Measurements from ENCODE around the gene CNPPD1.

CNPPD1 gene

DNA sequence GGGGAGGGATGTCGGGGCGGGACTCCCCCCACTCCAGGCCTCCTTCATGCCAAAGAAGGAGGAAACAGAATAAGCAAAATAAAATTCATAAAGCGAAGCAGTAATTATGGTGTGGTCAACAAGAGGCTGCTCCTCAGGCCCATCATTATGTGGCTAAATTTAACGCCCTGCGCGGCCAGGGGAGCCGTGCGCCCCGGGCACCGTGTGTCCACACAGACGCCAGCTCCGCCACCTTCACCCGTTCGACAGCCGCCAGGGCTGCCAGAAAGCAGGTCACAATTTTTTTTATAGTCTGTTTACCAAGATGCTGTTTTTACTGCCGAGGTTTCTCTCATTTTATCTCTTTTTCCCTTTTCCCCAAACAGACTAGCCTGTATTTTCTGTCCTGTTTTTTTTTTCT, 47.1 kb downstream of the CNPPD1 start:
- DNase-seq (ENCODE audit: low read depth) = no peak
- H3K4me3 ChIP-seq (ENCODE audit: low read depth, low read length) = no peak overlapping the region
- TF ChIP-seq, protein P1, sequence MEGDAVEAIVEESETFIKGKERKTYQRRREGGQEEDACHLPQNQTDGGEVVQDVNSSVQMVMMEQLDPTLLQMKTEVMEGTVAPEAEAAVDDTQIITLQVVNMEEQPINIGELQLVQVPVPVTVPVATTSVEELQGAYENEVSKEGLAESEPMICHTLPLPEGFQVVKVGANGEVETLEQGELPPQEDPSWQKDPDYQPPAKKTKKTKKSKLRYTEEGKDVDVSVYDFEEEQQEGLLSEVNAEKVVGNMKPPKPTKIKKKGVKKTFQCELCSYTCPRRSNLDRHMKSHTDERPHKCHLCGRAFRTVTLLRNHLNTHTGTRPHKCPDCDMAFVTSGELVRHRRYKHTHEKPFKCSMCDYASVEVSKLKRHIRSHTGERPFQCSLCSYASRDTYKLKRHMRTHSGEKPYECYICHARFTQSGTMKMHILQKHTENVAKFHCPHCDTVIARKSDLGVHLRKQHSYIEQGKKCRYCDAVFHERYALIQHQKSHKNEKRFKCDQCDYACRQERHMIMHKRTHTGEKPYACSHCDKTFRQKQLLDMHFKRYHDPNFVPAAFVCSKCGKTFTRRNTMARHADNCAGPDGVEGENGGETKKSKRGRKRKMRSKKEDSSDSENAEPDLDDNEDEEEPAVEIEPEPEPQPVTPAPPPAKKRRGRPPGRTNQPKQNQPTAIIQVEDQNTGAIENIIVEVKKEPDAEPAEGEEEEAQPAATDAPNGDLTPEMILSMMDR (IDR thresholded peaks at IDR 0.05; ENCODE audit: insufficient read depth, low read depth, low read length, missing control alignments) = no peak

DNA sequence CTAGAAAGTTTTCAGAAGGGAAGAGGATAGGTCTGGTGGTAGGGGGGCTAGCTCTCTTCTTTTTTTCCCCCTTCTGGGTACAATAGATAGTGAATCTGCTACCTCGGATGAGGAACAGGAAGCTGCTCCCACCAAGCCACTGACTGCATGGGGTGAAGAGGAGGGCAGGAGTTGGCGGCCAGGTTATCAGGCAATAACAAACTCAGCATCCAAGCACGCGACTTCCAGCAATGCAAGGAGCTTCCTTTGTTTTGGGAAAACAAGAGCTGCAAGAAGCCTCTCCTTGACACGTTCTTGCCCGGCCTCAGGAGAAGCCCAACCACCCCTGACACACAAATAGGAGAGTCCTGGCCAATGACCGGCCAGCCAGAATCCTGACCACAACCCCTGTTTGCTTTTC, 48.3 kb downstream of the CNPPD1 start:
- no peak for DNase-seq (ENCODE audit: low read depth)
- no peak overlapping the region for H3K4me3 ChIP-seq (ENCODE audit: low read depth, low read length)
- TF ChIP-seq, protein P1 (IDR thresholded peaks at IDR 0.05; ENCODE audit: insufficient read depth, low read depth, low read length, missing control alignments) = no peak

DNA sequence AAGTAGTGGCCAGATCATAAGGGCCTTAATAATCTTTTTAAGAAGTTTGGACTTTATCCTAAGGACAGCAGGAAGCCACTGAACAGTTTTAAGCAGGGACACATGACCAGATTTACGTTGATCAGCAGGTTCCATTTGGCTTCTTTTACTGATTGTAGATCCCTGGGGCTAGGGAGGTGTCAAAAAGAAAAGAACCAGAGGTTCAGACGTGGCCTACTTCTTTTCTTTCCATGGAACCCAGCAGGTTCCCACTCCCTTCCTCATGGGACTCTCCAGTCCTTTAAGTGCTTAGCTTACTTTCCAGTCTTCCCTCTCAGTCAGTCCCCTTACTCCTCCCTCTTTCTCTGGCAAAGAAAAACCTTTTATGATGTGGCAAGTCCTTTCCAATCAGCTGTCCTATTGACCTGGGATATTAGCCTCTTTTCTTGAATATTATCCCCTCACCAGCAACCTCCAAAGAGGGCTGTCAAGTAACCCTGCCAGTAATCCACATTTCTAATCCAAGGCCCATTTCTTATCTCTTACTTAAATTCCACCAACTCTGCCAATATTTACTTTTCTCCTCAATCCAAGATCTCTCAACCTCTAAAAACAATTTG, 49.6 kb downstream of the CNPPD1 start:
- TF ChIP-seq, protein P1 (IDR thresholded peaks at IDR 0.05; ENCODE audit: insufficient read depth, low read depth, low read length, missing control alignments) = no peak
- DNase-seq (ENCODE audit: low read depth) = no peak
- H3K4me3 ChIP-seq (ENCODE audit: low read depth, low read length) = no peak overlapping the region

DNA sequence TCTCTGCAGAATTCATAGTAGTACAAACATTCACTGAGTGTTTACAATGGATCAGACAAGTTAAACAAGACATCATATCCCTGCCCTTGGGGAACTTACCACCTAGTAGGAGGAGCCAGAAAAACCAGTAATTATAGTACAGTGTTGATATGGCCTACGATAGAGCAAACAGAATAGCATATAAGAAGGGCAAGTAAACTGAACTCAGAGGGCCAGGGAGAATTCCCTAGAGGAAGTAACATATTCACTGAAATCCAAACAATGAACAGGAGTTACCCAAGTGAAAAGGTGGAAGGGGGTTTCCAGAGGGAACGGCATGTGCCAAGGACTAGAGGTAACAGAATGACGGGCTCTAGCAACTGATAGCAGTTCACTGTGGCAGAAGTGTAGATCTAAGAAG, 50.2 kb downstream of the CNPPD1 start:
- DNase-seq (ENCODE audit: low read depth) = no peak
- H3K4me3 ChIP-seq (ENCODE audit: low read depth, low read length) = no peak overlapping the region
- TF ChIP-seq, protein P1 (IDR thresholded peaks at IDR 0.05; ENCODE audit: insufficient read depth, low read depth, low read length, missing control alignments) = no peak

DNA sequence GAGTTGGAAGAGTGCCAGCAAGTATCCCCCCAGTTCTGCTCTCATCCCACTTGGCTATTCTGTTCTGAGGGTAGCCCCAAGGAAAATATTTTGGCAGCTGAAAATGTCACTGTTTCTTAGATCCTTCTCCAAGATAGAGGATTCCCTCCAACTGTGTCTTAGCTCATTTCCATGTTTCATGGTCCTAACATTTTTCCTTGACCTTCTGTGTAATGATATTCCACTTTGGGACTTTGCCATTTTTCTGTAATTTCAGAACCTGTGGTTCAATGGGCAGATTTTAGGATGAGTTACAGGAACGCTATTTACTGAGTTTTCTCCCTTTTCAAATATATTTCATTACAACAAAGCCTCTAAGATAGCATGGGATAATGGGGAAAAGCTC, 50.8 kb downstream of the CNPPD1 start:
- no peak for DNase-seq (ENCODE audit: low read depth)
- no peak overlapping the region for H3K4me3 ChIP-seq (ENCODE audit: low read depth, low read length)
- TF ChIP-seq, protein P1 (IDR thresholded peaks at IDR 0.05; ENCODE audit: insufficient read depth, low read depth, low read length, missing control alignments) = no peak

DNA sequence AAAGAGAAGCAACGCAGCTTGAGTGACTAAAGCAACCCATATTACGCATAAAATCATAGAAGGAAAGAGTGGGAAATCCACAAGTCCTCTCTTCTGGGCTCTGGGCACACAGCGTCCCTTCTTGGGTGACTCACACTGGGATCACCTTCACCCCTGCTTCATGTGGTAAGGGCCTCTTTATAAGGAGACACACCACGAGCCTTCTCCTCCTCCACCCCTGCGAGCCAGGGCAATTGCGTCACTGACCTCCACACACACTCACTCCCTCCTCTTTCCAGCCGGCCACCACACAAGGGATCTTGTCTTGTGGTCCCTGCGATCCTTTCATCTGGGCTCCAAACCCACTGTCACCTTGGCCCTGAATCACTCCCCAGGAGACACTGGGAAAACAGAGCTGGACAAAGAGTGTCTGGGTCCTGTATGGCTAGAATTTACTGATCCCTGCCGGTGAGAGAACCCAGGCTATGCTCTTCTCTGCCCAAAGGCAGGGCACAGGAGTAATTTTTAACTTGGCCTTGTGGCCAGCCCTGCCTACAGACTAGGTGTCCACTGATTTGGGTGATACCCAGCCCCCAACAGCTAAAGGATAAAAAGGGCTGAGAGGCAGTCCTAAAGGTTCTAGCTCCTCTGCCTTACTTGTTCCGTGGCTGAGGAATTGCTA, 51.4 kb downstream of the CNPPD1 start:
- TF ChIP-seq, protein P1 (IDR thresholded peaks at IDR 0.05; ENCODE audit: insufficient read depth, low read depth, low read length, missing control alignments) = no peak
- no peak overlapping the region for H3K4me3 ChIP-seq (ENCODE audit: low read depth, low read length)
- no peak for DNase-seq (ENCODE audit: low read depth)
